Panc1 (cell line): ENCODE results near the gene FAHD2A. TPM values are rescaled to one million over a fixed set of nuclear protein-coding genes. Genes with fewer than 3 reads are reported as not detected.
"Not testable (repeated sequence)": the region's sequence is repeated elsewhere in the genome, so short reads cannot be mapped to it uniquely, and the experiment has no call there.

Source experiments
- ATAC-seq: fragments of 200-7000 bp; cut with Tn5 transposase; 2 replicates; pipeline ENCODE4 v1.9.1; 2020; ENCODE audit warnings: mild to moderate bottlenecking, moderate library complexity
- BruUV-seq: library from RNA; stranded (reverse); fragments of 400-500 nt; replicated peaks from 2 replicates; lab custom pipeline; 2021; lab: Mats Ljungman, UMichigan
- CTCF ChIA-PET: fragments of 300-600 bp; sonication (Branson Sonifier 250); formaldehyde crosslinking; loops from one replicate; lab custom pipeline; 2022; ENCODE audit warnings: antibody characterized with exemption; lab: Charles Lee
- POLR2A ChIA-PET: fragments of 300-600 bp; sonication (Branson Sonifier 250); formaldehyde crosslinking; loops from one replicate; lab custom pipeline; 2022; ENCODE audit warnings: antibody characterized with exemption; lab: Charles Lee
- DNase-seq: peaks from one replicate; pipeline ENCODE4 v3.0.0-alpha.2; 2010; ENCODE audit warnings: low read depth, low spot score
- H3K27ac ChIP-seq: 2 replicates; pipeline ENCODE4 v1.5.1; 2011; ENCODE audit warnings: mild to moderate bottlenecking, low read length, inconsistent platforms
- H3K27me3 ChIP-seq: fragments of 200-500 bp; sonication (Bioruptor generic); 2 replicates; pipeline ENCODE4 v1.6.0; 2014; ENCODE audit warnings: low read length, inconsistent platforms; ENCODE audit not compliant: control insufficient read depth, insufficient read depth
- H3K36me3 ChIP-seq: fragments of 200-500 bp; sonication (Bioruptor generic); 2 replicates; pipeline ENCODE4 v1.5.1; 2014; ENCODE audit warnings: inconsistent platforms, mild to moderate bottlenecking, low read length, moderate library complexity; ENCODE audit not compliant: control insufficient read depth, insufficient read depth
- H3K4me1 ChIP-seq: 2 replicates; pipeline ENCODE4 v1.5.1; 2011; ENCODE audit warnings: inconsistent platforms, mild to moderate bottlenecking, low read length, moderate library complexity; ENCODE audit not compliant: control insufficient read depth, insufficient read depth
- H3K4me3 ChIP-seq, 2 experiments: 2 replicates each; pipeline ENCODE4 v1.5.1; 2011 to 2012; ENCODE audit warnings: low read depth in 2 of 2, low read length in 2 of 2, mild to moderate bottlenecking in 2 of 2, inconsistent platforms in 1 of 2, moderate library complexity in 1 of 2
- H3K9me3 ChIP-seq: fragments of 200-500 bp; sonication (Bioruptor generic); 2 replicates; pipeline ENCODE4 v1.5.1; 2014; ENCODE audit warnings: low read depth, mild to moderate bottlenecking, inconsistent platforms, low read length, moderate library complexity; ENCODE audit not compliant: control insufficient read depth, insufficient read depth
- CTCF ChIP-seq: fragments of 450-650 bp; IDR thresholded peaks from 2 replicates; pipeline ENCODE4 v1.5.1; 2017; ENCODE audit warnings: mild to moderate bottlenecking
- POLR2AphosphoS5 ChIP-seq: IDR thresholded peaks from 2 replicates; pipeline ENCODE4 v1.6.1; 2012; ENCODE audit warnings: mild to moderate bottlenecking, low read depth, low read length, moderate library complexity
- SIN3A ChIP-seq: IDR thresholded peaks from 2 replicates; pipeline ENCODE4 v1.6.1; 2012; ENCODE audit warnings: low read depth, mild to moderate bottlenecking, low read length, moderate library complexity, borderline replicate concordance; ENCODE audit not compliant: insufficient read depth
- TCF7L2 ChIP-seq: IDR thresholded peaks from 2 replicates; pipeline ENCODE4 v1.6.1; 2011; ENCODE audit warnings: mild to moderate bottlenecking, low read depth, low read length, inconsistent platforms
- in situ Hi-C: cut with HindIII; loops from 2 replicates; pipeline ENCODE4 v1.10.0; 2016; ENCODE audit warnings: low sequenced_read_pairs, low pct_unique_long_range_greater_than_20kb
- intact Hi-C: fragments of 100-400 bp; cut with micrococcal nuclease; formaldehyde crosslinking; loops from one replicate; pipeline ENCODE4 v1.10.0; 2022; ENCODE audit not compliant: unreplicated experiment
- total RNA-seq: library from RNA; stranded (reverse); gene quantifications from one replicate; pipeline ENCODE4 v1.2.1, GENCODE V29; 2021; ENCODE audit not compliant: unreplicated experiment
- TF ChIP-seq, protein P1 (sequence below), 2 experiments: IDR thresholded peaks; 2 replicates each; pipeline ENCODE4 v1.6.1; 2011 to 2012; ENCODE audit warnings: low read depth in 2 of 2, control low read depth in 1 of 2, low read length in 1 of 2, mild to moderate bottlenecking in 1 of 2, moderate library complexity in 1 of 2; ENCODE audit not compliant: insufficient read depth in 1 of 2

Gene FAHD2A
- total RNA-seq, 1 experiment from 2014 or later = 17.2 TPM

GRCh38 chr2:95354925-95355324, 47.6 kb upstream of the FAHD2A start:
- no peaks in the 10 kb centered on the region; the same call in 1 of the 2 replicates for H3K4me1 ChIP-seq
- intact Hi-C loops = no loop called here
- in situ Hi-C loops = no loop called here
- no TSS peak for BruUV-seq
- no peaks in the 10 kb centered on the region for H3K36me3 ChIP-seq
- H3K9me3 ChIP-seq = no peaks in the 10 kb centered on the region
- TF ChIP-seq POLR2AphosphoS5 = no peak
- TF ChIP-seq, protein P1, sequence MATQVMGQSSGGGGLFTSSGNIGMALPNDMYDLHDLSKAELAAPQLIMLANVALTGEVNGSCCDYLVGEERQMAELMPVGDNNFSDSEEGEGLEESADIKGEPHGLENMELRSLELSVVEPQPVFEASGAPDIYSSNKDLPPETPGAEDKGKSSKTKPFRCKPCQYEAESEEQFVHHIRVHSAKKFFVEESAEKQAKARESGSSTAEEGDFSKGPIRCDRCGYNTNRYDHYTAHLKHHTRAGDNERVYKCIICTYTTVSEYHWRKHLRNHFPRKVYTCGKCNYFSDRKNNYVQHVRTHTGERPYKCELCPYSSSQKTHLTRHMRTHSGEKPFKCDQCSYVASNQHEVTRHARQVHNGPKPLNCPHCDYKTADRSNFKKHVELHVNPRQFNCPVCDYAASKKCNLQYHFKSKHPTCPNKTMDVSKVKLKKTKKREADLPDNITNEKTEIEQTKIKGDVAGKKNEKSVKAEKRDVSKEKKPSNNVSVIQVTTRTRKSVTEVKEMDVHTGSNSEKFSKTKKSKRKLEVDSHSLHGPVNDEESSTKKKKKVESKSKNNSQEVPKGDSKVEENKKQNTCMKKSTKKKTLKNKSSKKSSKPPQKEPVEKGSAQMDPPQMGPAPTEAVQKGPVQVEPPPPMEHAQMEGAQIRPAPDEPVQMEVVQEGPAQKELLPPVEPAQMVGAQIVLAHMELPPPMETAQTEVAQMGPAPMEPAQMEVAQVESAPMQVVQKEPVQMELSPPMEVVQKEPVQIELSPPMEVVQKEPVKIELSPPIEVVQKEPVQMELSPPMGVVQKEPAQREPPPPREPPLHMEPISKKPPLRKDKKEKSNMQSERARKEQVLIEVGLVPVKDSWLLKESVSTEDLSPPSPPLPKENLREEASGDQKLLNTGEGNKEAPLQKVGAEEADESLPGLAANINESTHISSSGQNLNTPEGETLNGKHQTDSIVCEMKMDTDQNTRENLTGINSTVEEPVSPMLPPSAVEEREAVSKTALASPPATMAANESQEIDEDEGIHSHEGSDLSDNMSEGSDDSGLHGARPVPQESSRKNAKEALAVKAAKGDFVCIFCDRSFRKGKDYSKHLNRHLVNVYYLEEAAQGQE (IDR thresholded peaks at IDR 0.05; ENCODE audit: insufficient read depth in 1 of 2, low read depth in 2 of 2, low read length in 1 of 2) = no peak
- no peak for TF ChIP-seq SIN3A
- no peak for TF ChIP-seq TCF7L2
- TF ChIP-seq CTCF = no peak
- no peak overlapping the region for H3K27ac ChIP-seq
- H3K4me3 ChIP-seq = no peak overlapping the region
- DNase-seq (no peak), ATAC-seq (no peak)
- CTCF ChIA-PET = no interaction called here
- H3K27me3 ChIP-seq = no peaks in the 10 kb centered on the region
- POLR2A ChIA-PET = no interaction called here

- in situ Hi-C loops, H3K27ac ChIP-seq, POLR2A ChIA-PET, H3K4me1 ChIP-seq, H3K9me3 ChIP-seq, DNase-seq, CTCF ChIA-PET, H3K27me3 ChIP-seq, intact Hi-C loops, BruUV-seq, H3K4me3 ChIP-seq, ATAC-seq, H3K36me3 ChIP-seq: not testable (repeated sequence)
Measured at GRCh38 chr2:95355486-95355885, 47.0 kb upstream of the FAHD2A start.

DNA sequence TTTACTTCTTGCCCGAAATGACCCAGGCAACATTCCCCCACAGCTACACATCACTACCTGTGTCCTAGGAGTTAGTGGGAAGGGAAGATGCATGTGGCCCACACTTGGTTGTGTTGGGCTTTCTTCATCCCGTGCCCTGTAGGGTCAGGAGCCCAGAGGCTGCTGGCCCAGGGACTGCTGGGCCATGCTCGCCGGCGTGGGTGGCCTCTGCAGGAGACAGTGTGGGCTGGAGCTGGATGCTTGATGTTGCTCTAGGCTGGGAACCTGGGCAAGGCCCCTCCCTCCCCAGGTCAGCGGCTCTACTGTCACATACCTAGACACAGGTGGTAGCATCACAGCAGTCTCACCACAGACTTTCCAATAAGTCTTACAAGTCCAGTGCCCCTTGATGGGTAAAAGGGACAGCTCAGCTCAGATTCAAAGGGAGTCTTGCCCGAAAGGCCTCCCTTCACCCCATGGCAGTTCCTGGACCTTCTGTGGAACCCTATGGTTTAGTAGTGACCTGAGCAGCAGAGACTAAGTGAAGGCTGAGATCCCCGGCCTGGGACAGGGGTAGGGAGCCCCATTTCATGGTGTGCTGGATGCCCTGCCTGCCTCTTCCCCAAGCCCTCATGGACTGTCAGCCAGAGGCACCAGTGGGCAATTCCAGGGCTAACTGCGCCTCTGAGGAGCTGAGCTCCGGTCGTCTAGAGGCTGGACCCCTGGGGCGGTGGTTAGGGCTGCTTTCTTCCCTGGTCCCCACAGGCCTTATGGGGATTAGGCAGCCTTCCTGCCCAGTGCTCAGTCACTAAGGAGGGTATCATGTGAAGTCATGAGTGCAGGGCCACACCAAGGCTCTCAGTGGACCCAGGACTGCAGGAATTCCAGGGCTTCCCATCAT, 45.4 kb upstream of the FAHD2A start:
- POLR2A ChIA-PET = no interaction called here
- intact Hi-C loops = no loop called here
- H3K36me3 ChIP-seq = no peaks in the 10 kb centered on the region
- in situ Hi-C loops = no loop called here
- DNase-seq (no peak), ATAC-seq (no peak)
- CTCF ChIA-PET = no interaction called here
- no peak overlapping the region for H3K4me3 ChIP-seq
- no TSS peak for BruUV-seq
- H3K27me3 ChIP-seq = no peaks in the 10 kb centered on the region
- no peak overlapping the region for H3K27ac ChIP-seq
- no peaks in the 10 kb centered on the region; the same call in 1 of the 2 replicates for H3K4me1 ChIP-seq
- H3K9me3 ChIP-seq = no peaks in the 10 kb centered on the region
- no peak for TF ChIP-seq CTCF
- no peak for TF ChIP-seq TCF7L2
- TF ChIP-seq POLR2AphosphoS5 = no peak
- no peak for TF ChIP-seq SIN3A
- TF ChIP-seq, protein P1 (IDR thresholded peaks at IDR 0.05; ENCODE audit: insufficient read depth in 1 of 2, low read depth in 2 of 2, low read length in 1 of 2) = no peak
